HG02571 (cell line): ENCODE data around the gene GUCA2B.

ENCODE experiments used
- ATAC-seq: cut with Tn5 transposase; IDR thresholded peaks from one replicate; pipeline ENCODE4 v1.9.1; 2021; ENCODE audit warnings: mild to moderate bottlenecking, moderate library complexity; ENCODE audit not compliant: unreplicated experiment

The GUCA2B gene

GRCh38 chr1:42142894-42143675 lies 10.1 kb upstream of the GUCA2B start:
- ATAC-seq: no peak

GRCh38 chr1:42143896-42144710 lies 9.1 kb upstream of the GUCA2B start:
- no peak for ATAC-seq

GRCh38 chr1:42144711-42145388 lies 8.4 kb upstream of the GUCA2B start:
- ATAC-seq: no peak

GRCh38 chr1:42145389-42145716 lies 7.9 kb upstream of the GUCA2B start:
- no peak for ATAC-seq

- ATAC-seq: no peak
Observed at GRCh38 chr1:42145764-42146625, 7.2 kb upstream of the GUCA2B start.

GRCh38 chr1:42146626-42147320 lies 6.4 kb upstream of the GUCA2B start:
- ATAC-seq: no peak

GRCh38 chr1:42148166-42148565 lies 5.0 kb upstream of the GUCA2B start:
- no peak for ATAC-seq

- no peak for ATAC-seq
Observed at GRCh38 chr1:42150651-42151050, 2.6 kb upstream of the GUCA2B start.

- ATAC-seq: no peak
Observed at GRCh38 chr1:42152119-42152518, 1.1 kb upstream of the GUCA2B start.

- ATAC-seq: no peak
Observed at GRCh38 chr1:42153624-42154023, 414 bp downstream of the GUCA2B start.

- no peak for ATAC-seq
Observed at GRCh38 chr1:42154685-42155084, 1.5 kb downstream of the GUCA2B start.

GRCh38 chr1:42155362-42155761 lies 2.2 kb downstream of the GUCA2B start:
- ATAC-seq: no peak

GRCh38 chr1:42157667-42158066 lies 4.5 kb downstream of the GUCA2B start:
- ATAC-seq: no peak

- ATAC-seq: no peak
Observed at GRCh38 chr1:42158189-42158588, 5.0 kb downstream of the GUCA2B start.

- no peak for ATAC-seq
Observed at GRCh38 chr1:42162181-42162580, 9.0 kb downstream of the GUCA2B start.

GRCh38 chr1:42163114-42163513 lies 9.9 kb downstream of the GUCA2B start:
- no peak for ATAC-seq

GRCh38 chr1:42163536-42164503 lies 10.6 kb downstream of the GUCA2B start:
- ATAC-seq: no peak

- no peak for ATAC-seq
Observed at GRCh38 chr1:42164551-42165420, 11.6 kb downstream of the GUCA2B start, which contains the start of gene GUCA2A. Gene GUCA2A, minus strand, starts transcription at chr1:42164745. Its CDS starts 33 bp downstream, at chr1:42164712.
